ENCODE results near the gene RAB3B.
A peak's percentile ranks its signal among the peaks of the same experiment; 100 is the strongest.

RAB3B gene

GRCh38 chr1:52034050-52034384 is 43.5 kb upstream of the RAB3B start:
- Histone ChIP-seq H3K4me1 (ENCODE audit: insufficient read depth, low read length, severe bottlenecking) (peaks cover 34% of the 10 kb centered on the region), H4K20me1 (ENCODE audit: insufficient read depth, low read length) (no peaks in the 10 kb centered on the region), H3K27me3 (ENCODE audit: insufficient read depth, low read length) (no peaks in the 10 kb centered on the region), H3K9ac (ENCODE audit: low read length) (peak overlapping the region; percentile 85; the same call in 1 of the 2 replicates), H3K4me3 (ENCODE audit: low read depth, low read length, poor library complexity, severe bottlenecking) (peak overlapping the region; percentile 88), H3K27ac (ENCODE audit: low read depth, low read length, poor library complexity, severe bottlenecking) (no peak overlapping the region), H3K9me2 (ENCODE audit: low read depth, low read length) (no peaks in the 10 kb centered on the region), H3K36me3 (ENCODE audit: insufficient read depth, low read length) (peaks cover 33% of the 10 kb centered on the region; the same call in 1 of the 2 replicates), H3K9me3 (ENCODE audit: low read length) (no peaks in the 10 kb centered on the region), H3K4me2 (ENCODE audit: low read length) (peak overlapping the region; percentile 92), H3K79me2 (ENCODE audit: insufficient read depth, low read length) (peaks cover 15% of the 10 kb centered on the region), H2AFZ (ENCODE audit: low read length) (peak overlapping the region; percentile 78), H3F3A (ENCODE audit: insufficient read depth, low read length) (no peaks in the 10 kb centered on the region)
- TF ChIP-seq EZH2 (IDR thresholded peaks at IDR 0.05; ENCODE audit: borderline replicate concordance, low read length) (no peak), CTCF (IDR thresholded peaks at IDR 0.05; ENCODE audit: low read length) (no peak)

GRCh38 chr1:52033190-52034049 is 42.9 kb upstream of the RAB3B start, which contains the start of gene KTI12:
Gene KTI12 (minus strand): TSS chr1:52033810. CDS start chr1:52033761, 49 bp downstream.
- Histone ChIP-seq H4K20me1 (ENCODE audit: insufficient read depth, low read length) (no peaks in the 10 kb centered on the region), H3K27ac (ENCODE audit: low read depth, low read length, poor library complexity, severe bottlenecking) (no peak within 1 kb of the TSS), H3K4me2 (ENCODE audit: low read length) (peak within 1 kb of the TSS; percentile 92), H3K4me3 (ENCODE audit: low read depth, low read length, poor library complexity, severe bottlenecking) (peak within 1 kb of the TSS; percentile 88), H3K27me3 (ENCODE audit: insufficient read depth, low read length) (no peaks in the 10 kb centered on the region), H3K36me3 (ENCODE audit: insufficient read depth, low read length) (peaks cover 30% of the 10 kb centered on the region; the same call in 1 of the 2 replicates), H3F3A (ENCODE audit: insufficient read depth, low read length) (no peaks in the 10 kb centered on the region), H3K9me3 (ENCODE audit: low read length) (no peaks in the 10 kb centered on the region), H2AFZ (ENCODE audit: low read length) (peak within 1 kb of the TSS; percentile 78), H3K9ac (ENCODE audit: low read length) (peak within 1 kb of the TSS; percentile 85), H3K4me1 (ENCODE audit: insufficient read depth, low read length, severe bottlenecking) (peaks cover 34% of the 10 kb centered on the region), H3K9me2 (ENCODE audit: low read depth, low read length) (no peaks in the 10 kb centered on the region), H3K79me2 (ENCODE audit: insufficient read depth, low read length) (peaks cover 15% of the 10 kb centered on the region)
- TF ChIP-seq EZH2 (IDR thresholded peaks at IDR 0.05; ENCODE audit: borderline replicate concordance, low read length) (no peak), CTCF (IDR thresholded peaks at IDR 0.05; ENCODE audit: low read length) (no peak)

- Histone ChIP-seq H3K9me2 (ENCODE audit: low read depth, low read length) (no peaks in the 10 kb centered on the region), H3K27me3 (ENCODE audit: insufficient read depth, low read length) (no peaks in the 10 kb centered on the region), H3K4me2 (ENCODE audit: low read length) (peak overlapping the region; percentile 92), H2AFZ (ENCODE audit: low read length) (no peak overlapping the region), H3K9me3 (ENCODE audit: low read length) (no peaks in the 10 kb centered on the region), H3K36me3 (ENCODE audit: insufficient read depth, low read length) (peaks cover 24% of the 10 kb centered on the region; the same call in 1 of the 2 replicates), H3K79me2 (ENCODE audit: insufficient read depth, low read length) (peaks cover 15% of the 10 kb centered on the region), H3F3A (ENCODE audit: insufficient read depth, low read length) (no peaks in the 10 kb centered on the region), H4K20me1 (ENCODE audit: insufficient read depth, low read length) (no peaks in the 10 kb centered on the region), H3K4me1 (ENCODE audit: insufficient read depth, low read length, severe bottlenecking) (peaks cover 34% of the 10 kb centered on the region), H3K27ac (ENCODE audit: low read depth, low read length, poor library complexity, severe bottlenecking) (no peak overlapping the region), H3K4me3 (ENCODE audit: low read depth, low read length, poor library complexity, severe bottlenecking) (peak overlapping the region; percentile 88), H3K9ac (ENCODE audit: low read length) (peak overlapping the region; percentile 85)
- TF ChIP-seq CTCF (IDR thresholded peaks at IDR 0.05; ENCODE audit: low read length): no peak
- no peak for TF ChIP-seq EZH2 (IDR thresholded peaks at IDR 0.05; ENCODE audit: borderline replicate concordance, low read length)
Measured at GRCh38 chr1:52032785-52033131, 42.3 kb upstream of the RAB3B start.
